ENCODE results near the gene ACADVL. TPM values are rescaled to one million over a fixed set of nuclear protein-coding genes. Genes with fewer than 3 reads are reported as not detected.

ACADVL gene
- total RNA-seq, 1 experiment from 2014 or later, result 283 TPM

DNA sequence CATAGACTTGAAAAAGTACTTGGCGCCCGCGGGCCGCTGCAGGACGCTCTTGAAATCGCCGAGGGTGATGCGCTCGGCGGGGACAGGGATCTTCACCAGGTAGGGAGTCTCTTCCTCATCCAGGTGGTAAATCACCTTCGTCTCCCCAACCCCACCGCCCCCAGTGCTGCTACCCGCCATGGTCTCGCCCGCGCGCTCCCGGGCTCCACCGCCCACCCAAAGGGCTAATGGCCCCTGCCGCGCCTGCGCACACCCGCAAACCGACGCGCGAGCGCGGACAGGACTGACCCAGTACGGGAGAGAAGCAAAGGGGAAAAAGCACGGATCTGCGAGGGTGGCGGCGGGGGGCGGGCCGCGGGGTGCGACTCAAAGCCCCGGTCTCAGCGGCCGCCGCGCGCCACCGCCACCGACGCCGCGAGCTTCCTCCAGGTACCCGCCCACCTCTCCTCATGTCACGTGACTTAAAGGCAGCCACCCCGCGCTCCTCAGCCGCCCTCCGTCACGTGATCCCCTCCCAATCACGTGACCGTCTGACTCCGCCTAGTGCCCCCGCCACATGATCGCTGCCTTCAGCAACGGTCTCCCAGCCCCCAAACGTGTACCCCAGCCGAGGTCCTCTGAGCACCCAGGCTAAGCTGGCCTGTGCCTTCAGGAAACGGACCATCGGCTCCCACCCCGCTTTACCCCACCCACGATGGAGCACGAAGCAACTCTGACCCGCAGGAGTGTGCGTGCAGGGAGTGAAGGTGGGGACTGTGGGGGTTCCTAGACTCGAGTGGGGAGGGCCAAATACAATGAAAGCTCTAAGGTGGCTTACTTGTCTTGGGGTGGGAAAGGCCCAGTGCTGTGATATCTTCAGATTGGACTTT is 14.6 kb downstream of the ACADVL start, which contains the start of gene DVL2:
DVL2 (minus strand) TSS at position 435 of the 869 bp plus-strand sequence; CDS start at position 180, 255 bp downstream.
- Histone ChIP-seq H3K4me1 (ENCODE audit: insufficient read depth, low read length) (no peaks in the 10 kb centered on the region), H2BK5ac (ENCODE audit: insufficient read length, low read length) (no peak within 1 kb of the TSS), H4K91ac (ENCODE audit: insufficient read length, low read depth, low read length) (no peak within 1 kb of the TSS), H4K5ac (ENCODE audit: insufficient read length, low read depth, low read length) (no peak within 1 kb of the TSS), H2BK120ac (ENCODE audit: low read depth, low read length, poor library complexity, severe bottlenecking) (no peak within 1 kb of the TSS), H2BK20ac (ENCODE audit: low read depth, low read length, poor library complexity, severe bottlenecking) (no peak within 1 kb of the TSS), H3K27ac (ENCODE audit: insufficient read length, low read depth, low read length) (no peak within 1 kb of the TSS), H2AK5ac (ENCODE audit: insufficient read length, low read length) (no peak within 1 kb of the TSS), H3K9me3 (ENCODE audit: control insufficient read depth, low read depth, low read length) (no peaks in the 10 kb centered on the region), H4K20me1 (ENCODE audit: control insufficient read depth, insufficient read depth, insufficient read length) (no peaks in the 10 kb centered on the region), H3K23ac (ENCODE audit: insufficient read length, low read depth, low read length) (no peak within 1 kb of the TSS), H3K79me1 (ENCODE audit: insufficient read depth, low read depth, low read length, poor library complexity, severe bottlenecking) (peaks cover 17% of the 10 kb centered on the region), H3K56ac (ENCODE audit: insufficient read length, low read depth, low read length) (no peak within 1 kb of the TSS), H3K9ac (ENCODE audit: extremely low read depth, insufficient read length, low read length) (peak within 1 kb of the TSS; percentile 98), H2BK12ac (ENCODE audit: insufficient read length, low read depth, low read length) (no peak within 1 kb of the TSS), H3K4me2 (ENCODE audit: insufficient read depth, insufficient read length, low read length) (peak within 1 kb of the TSS; percentile 92), H2AFZ (ENCODE audit: low read length) (no peak within 1 kb of the TSS), H3K4ac (ENCODE audit: low read depth, low read length) (no peak within 1 kb of the TSS), H3K18ac (ENCODE audit: insufficient read length, low read depth, low read length) (peak within 1 kb of the TSS; percentile 18), H2BK15ac (ENCODE audit: low read depth, low read length) (no peak within 1 kb of the TSS), H3T11ph (ENCODE audit: low read length) (no peak within 1 kb of the TSS), H4K8ac (replicated peaks; ENCODE audit: insufficient read length, low read depth, low read length) (no peak within 1 kb of the TSS), H3K27me3 (ENCODE audit: insufficient read depth, low read length) (no peaks in the 10 kb centered on the region), H3K23me2 (ENCODE audit: insufficient read length, low read depth, low read length, poor library complexity, severe bottlenecking) (peaks cover 7% of the 10 kb centered on the region), H3K14ac (ENCODE audit: insufficient read depth, low read length) (peak within 1 kb of the TSS; percentile 70; the same call in 1 of the 2 replicates), H3K79me2 (ENCODE audit: insufficient read depth, low read length) (peaks cover 23% of the 10 kb centered on the region; the same call in 1 of the 2 replicates)
- 0 out of 5 replicates have a peak, but pooled peaks cover 0 to 2% of the 10 kb centered on the region in 2 experiments for H3K9me3 Mint-ChIP-seq
- peak within 1 kb of the TSS; percentile 94 to 100 for H3K4me3 Mint-ChIP-seq
- TF ChIP-seq, protein P1, sequence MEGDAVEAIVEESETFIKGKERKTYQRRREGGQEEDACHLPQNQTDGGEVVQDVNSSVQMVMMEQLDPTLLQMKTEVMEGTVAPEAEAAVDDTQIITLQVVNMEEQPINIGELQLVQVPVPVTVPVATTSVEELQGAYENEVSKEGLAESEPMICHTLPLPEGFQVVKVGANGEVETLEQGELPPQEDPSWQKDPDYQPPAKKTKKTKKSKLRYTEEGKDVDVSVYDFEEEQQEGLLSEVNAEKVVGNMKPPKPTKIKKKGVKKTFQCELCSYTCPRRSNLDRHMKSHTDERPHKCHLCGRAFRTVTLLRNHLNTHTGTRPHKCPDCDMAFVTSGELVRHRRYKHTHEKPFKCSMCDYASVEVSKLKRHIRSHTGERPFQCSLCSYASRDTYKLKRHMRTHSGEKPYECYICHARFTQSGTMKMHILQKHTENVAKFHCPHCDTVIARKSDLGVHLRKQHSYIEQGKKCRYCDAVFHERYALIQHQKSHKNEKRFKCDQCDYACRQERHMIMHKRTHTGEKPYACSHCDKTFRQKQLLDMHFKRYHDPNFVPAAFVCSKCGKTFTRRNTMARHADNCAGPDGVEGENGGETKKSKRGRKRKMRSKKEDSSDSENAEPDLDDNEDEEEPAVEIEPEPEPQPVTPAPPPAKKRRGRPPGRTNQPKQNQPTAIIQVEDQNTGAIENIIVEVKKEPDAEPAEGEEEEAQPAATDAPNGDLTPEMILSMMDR (conservative IDR thresholded peaks at IDR 0.05), result no peak
- H3K4me1 Mint-ChIP-seq, result peaks cover 27 to 40% of the 10 kb centered on the region in 2 experiments
- H3K36me3 Mint-ChIP-seq (ENCODE audit: insufficient read depth in 1 of 3, low read depth in 3 of 3), result peaks cover 38 to 63% (median 52%) of the 10 kb centered on the region in 3 experiments; a peak in 6 of 7 replicates
- no peaks in the 10 kb centered on the region; the same call in 1 of the 2 replicates for H3K27me3 Mint-ChIP-seq (ENCODE audit: low read depth)
- WGBS (ENCODE audit: extremely low coverage, insufficient read length, low lambda C conversion rate), result no CpG with 5 or more reads among the region's 72 CpGs
- peak; percentile 98 for DNase-seq
- peak within 1 kb of the TSS; percentile 92 to 99 (median 97) for H3K27ac Mint-ChIP-seq
